Measurements from ENCODE around the gene MTM1. TPM values are rescaled to one million over a fixed set of nuclear protein-coding genes. Genes with fewer than 3 reads are reported as not detected.

The MTM1 gene
- polyA plus RNA-seq, 1 donor from 2014 or later: 7.1 TPM

GRCh38 chrX:150647331-150647730 is 78.9 kb downstream of the MTM1 start:
- Histone ChIP-seq H3K27ac (ENCODE audit: low read length) (no peak overlapping the region), H3K4me3 (ENCODE audit: low read length) (no peak overlapping the region), H3K9me3 (ENCODE audit: low read length) (no peaks in the 10 kb centered on the region), H3K36me3 (ENCODE audit: insufficient read depth, low read length) (no peaks in the 10 kb centered on the region), H3K27me3 (ENCODE audit: insufficient read depth, low read depth, low read length) (no peaks in the 10 kb centered on the region), H2AFZ (ENCODE audit: low read depth, low read length) (no peak overlapping the region), H3K79me2 (replicated peaks; ENCODE audit: insufficient read depth, low read length) (no peaks in the 10 kb centered on the region), H3F3A (ENCODE audit: insufficient read depth, low read length, poor library complexity, severe bottlenecking) (no peaks in the 10 kb centered on the region), H3K9ac (ENCODE audit: low read length) (no peak overlapping the region), H4K20me1 (ENCODE audit: insufficient read depth) (no peaks in the 10 kb centered on the region), H3K9me2 (ENCODE audit: insufficient read depth, low read length) (no peaks in the 10 kb centered on the region), H3K4me2 (ENCODE audit: low read length) (no peak overlapping the region)
- TF ChIP-seq POLR2AphosphoS5 (IDR thresholded peaks at IDR 0.05) (no peak), TAF1 (IDR thresholded peaks at IDR 0.05; ENCODE audit: low read depth) (no peak), MXI1 (conservative IDR thresholded peaks at IDR 0.05; ENCODE audit: poor library complexity, severe bottlenecking) (no peak)

GRCh38 chrX:150648296-150648940 is 80.0 kb downstream of the MTM1 start:
- H2AFZ ChIP-seq (ENCODE audit: low read depth, low read length): no peak overlapping the region
- no peaks in the 10 kb centered on the region for H3K9me3 ChIP-seq (ENCODE audit: low read length)
- H3K9ac ChIP-seq (ENCODE audit: low read length): no peak overlapping the region
- H3K9me2 ChIP-seq (ENCODE audit: insufficient read depth, low read length): no peaks in the 10 kb centered on the region
- no peak overlapping the region for H3K4me3 ChIP-seq (ENCODE audit: low read length)
- no peak overlapping the region for H3K4me2 ChIP-seq (ENCODE audit: low read length)
- no peaks in the 10 kb centered on the region for H3F3A ChIP-seq (ENCODE audit: insufficient read depth, low read length, poor library complexity, severe bottlenecking)
- no peaks in the 10 kb centered on the region for H3K79me2 ChIP-seq (replicated peaks; ENCODE audit: insufficient read depth, low read length)
- H3K27me3 ChIP-seq (ENCODE audit: insufficient read depth, low read depth, low read length): no peaks in the 10 kb centered on the region
- no peaks in the 10 kb centered on the region for H4K20me1 ChIP-seq (ENCODE audit: insufficient read depth)
- TF ChIP-seq SMC3 (conservative IDR thresholded peaks at IDR 0.05; ENCODE audit: poor library complexity) (no peak), EP300 (conservative IDR thresholded peaks at IDR 0.05; ENCODE audit: poor library complexity, severe bottlenecking) (no peak), EZH2 (IDR thresholded peaks at IDR 0.05; ENCODE audit: borderline replicate concordance, insufficient read depth, low read length, poor library complexity, severe bottlenecking) (no peak), MXI1 (conservative IDR thresholded peaks at IDR 0.05; ENCODE audit: poor library complexity, severe bottlenecking) (no peak), REST (IDR thresholded peaks at IDR 0.05; ENCODE audit: borderline replicate concordance) (no peak), TAF1 (IDR thresholded peaks at IDR 0.05; ENCODE audit: low read depth) (no peak), CTCF (IDR thresholded peaks at IDR 0.05; ENCODE audit: poor library complexity, severe bottlenecking) (no peak), POLR2AphosphoS5 (IDR thresholded peaks at IDR 0.05) (no peak), RAD21 (conservative IDR thresholded peaks at IDR 0.05) (no peak)
- no peak overlapping the region for H3K27ac ChIP-seq (ENCODE audit: low read length)
- no peaks in the 10 kb centered on the region for H3K36me3 ChIP-seq (ENCODE audit: insufficient read depth, low read length)

Measured in neural cell (in vitro differentiated cells).